Neural progenitor cell (in vitro differentiated cells): ENCODE data around the gene EGFL6.
"Not testable (repeated sequence)": the region's sequence is repeated elsewhere in the genome, so short reads cannot be mapped to it uniquely, and the experiment has no call there.

Experiments used
- CTCF ChIP-seq: fragments of 200-600 bp; sonication (generic); IDR thresholded peaks from 2 replicates; pipeline ENCODE4 v1.5.1; 2017; ENCODE audit warnings: antibody characterized with exemption, mild to moderate bottlenecking
- EZH2 ChIP-seq: fragments of 200-600 bp; sonication (generic); IDR thresholded peaks from 2 replicates; pipeline ENCODE4 v1.6.1; 2017; ENCODE audit warnings: antibody characterized with exemption, mild to moderate bottlenecking, moderate library complexity

- not testable (repeated sequence) for TF ChIP-seq CTCF, EZH2
Measured at GRCh38 chrX:13679700-13680099, 110.3 kb downstream of the EGFL6 start.
